Fibroblast of the aortic adventitia (primary cell): ENCODE measurements around the gene SIRT4. TPM values are rescaled to one million over a fixed set of nuclear protein-coding genes. Genes with fewer than 3 reads are reported as not detected.
"Not testable (repeated sequence)": the region's sequence is repeated elsewhere in the genome, so short reads cannot be mapped to it uniquely, and the experiment has no call there.

ENCODE experiments used
- DNase-seq: peaks from one replicate; pipeline ENCODE4 v3.0.0-alpha.2; 2010; ENCODE audit warnings: low read depth
- H3K4me3 ChIP-seq: 2 replicates; pipeline ENCODE4 v1.5.1; 2011; ENCODE audit warnings: low read depth, mild to moderate bottlenecking, control low read depth, low read length, moderate library complexity
- total RNA-seq: library from RNA; depleted of rRNA; stranded (reverse); fragments of >200 nt; gene quantifications from 2 replicates; pipeline ENCODE4 v1.2.3, GENCODE V29; 2012; ENCODE audit warnings: low replicate concordance
- TF ChIP-seq, protein P1 (sequence below): IDR thresholded peaks from 2 replicates; pipeline ENCODE4 v1.5.1; 2011; ENCODE audit warnings: mild to moderate bottlenecking, low read length, control low read depth, inconsistent platforms; ENCODE audit not compliant: insufficient read depth

SIRT4 gene, protein sequence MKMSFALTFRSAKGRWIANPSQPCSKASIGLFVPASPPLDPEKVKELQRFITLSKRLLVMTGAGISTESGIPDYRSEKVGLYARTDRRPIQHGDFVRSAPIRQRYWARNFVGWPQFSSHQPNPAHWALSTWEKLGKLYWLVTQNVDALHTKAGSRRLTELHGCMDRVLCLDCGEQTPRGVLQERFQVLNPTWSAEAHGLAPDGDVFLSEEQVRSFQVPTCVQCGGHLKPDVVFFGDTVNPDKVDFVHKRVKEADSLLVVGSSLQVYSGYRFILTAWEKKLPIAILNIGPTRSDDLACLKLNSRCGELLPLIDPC
- 0.90 and 3.6 TPM in 2 replicates for total RNA-seq

DNA sequence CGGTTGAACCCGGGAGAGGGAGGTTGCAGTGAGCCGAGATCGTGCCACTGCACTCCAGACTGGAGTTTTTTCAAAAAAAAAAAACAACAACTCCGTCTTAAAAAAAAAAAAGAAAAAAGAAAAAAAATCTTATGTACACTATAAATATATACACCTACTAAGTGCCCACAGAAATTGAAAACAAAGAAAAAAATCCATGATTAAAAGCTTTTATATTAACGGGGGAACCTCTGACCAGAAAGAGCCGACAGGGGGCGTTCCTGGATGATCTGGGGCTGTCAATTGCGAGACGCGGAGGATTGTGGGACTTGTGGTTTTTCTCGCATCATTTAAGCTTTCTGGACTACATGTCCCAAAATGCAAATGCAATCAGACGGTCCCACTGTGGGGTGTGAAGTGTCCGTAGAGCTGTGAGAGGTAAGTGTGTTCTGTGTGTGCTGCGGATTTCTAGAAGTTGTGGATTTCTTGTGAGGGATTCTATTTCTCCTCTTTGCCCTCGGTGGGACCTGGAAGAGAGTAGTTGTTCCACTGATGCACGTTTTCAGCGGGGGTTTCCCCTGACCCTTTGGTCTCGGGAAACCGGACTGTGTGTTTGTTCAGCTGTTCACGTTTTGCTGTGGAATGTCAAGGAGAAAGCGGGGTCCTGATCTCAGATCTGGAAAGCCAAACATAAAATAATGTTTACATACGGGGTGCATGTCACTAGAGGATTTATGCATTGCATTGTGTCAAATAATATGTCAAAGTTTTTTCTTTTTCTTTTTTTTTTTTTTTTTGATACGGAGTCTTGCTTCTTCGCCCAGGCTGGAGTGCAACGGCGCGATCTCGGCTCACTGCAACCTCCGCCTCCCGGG is at the start of gene SIRT4:
TSS of gene SIRT4 (plus strand) at position 360 of the 854 bp plus-strand sequence. CDS start 1,241 bp downstream, outside the sequence.
- TF ChIP-seq, protein P1, sequence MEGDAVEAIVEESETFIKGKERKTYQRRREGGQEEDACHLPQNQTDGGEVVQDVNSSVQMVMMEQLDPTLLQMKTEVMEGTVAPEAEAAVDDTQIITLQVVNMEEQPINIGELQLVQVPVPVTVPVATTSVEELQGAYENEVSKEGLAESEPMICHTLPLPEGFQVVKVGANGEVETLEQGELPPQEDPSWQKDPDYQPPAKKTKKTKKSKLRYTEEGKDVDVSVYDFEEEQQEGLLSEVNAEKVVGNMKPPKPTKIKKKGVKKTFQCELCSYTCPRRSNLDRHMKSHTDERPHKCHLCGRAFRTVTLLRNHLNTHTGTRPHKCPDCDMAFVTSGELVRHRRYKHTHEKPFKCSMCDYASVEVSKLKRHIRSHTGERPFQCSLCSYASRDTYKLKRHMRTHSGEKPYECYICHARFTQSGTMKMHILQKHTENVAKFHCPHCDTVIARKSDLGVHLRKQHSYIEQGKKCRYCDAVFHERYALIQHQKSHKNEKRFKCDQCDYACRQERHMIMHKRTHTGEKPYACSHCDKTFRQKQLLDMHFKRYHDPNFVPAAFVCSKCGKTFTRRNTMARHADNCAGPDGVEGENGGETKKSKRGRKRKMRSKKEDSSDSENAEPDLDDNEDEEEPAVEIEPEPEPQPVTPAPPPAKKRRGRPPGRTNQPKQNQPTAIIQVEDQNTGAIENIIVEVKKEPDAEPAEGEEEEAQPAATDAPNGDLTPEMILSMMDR: peak; percentile 78
- peak; percentile 96 for DNase-seq
- peak within 1 kb of the TSS; percentile 82 for H3K4me3 ChIP-seq

DNA sequence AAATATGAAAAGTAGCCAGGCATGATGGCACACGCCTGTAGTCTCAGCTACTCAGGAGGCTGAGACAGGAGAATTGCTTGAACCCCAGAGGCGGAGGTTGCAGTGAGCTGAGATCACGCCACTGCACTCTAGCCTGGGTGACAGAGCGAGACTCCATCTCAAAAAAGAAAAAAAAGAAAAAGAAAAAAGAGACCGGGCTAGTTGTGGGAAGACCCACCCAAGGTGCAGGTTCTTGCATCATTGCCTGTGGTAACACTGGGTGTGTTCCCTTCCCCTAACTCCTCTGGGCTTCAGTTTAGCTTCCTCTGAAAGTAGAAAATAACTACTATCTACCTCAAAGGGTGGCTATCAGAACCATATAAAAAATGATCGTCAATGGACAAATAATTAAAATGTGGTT is 48.8 kb upstream of the SIRT4 start:
- not testable (repeated sequence) for H3K4me3 ChIP-seq
- DNase-seq: peak; percentile 63

DNA sequence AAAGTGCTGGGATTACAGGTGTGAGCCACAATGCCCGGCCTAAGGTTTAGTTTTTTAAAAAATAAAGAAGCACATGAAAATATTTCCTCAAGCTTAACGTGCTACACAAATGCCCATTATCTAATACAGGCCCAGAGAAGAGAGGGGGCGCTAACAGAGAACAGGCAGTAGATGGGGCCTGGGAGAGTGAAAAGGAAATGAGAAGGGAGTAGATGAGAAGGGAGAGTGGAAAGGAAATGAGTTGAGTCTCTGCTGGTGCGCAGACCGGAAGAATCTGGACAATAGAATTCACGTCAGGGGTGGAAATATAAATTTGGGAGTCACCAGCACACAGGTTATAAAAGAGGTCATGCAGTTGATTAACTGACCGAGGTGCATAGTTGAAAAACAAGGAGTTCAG is 47.3 kb upstream of the SIRT4 start:
- no peak for DNase-seq
- TF ChIP-seq, protein P1: no peak

DNA sequence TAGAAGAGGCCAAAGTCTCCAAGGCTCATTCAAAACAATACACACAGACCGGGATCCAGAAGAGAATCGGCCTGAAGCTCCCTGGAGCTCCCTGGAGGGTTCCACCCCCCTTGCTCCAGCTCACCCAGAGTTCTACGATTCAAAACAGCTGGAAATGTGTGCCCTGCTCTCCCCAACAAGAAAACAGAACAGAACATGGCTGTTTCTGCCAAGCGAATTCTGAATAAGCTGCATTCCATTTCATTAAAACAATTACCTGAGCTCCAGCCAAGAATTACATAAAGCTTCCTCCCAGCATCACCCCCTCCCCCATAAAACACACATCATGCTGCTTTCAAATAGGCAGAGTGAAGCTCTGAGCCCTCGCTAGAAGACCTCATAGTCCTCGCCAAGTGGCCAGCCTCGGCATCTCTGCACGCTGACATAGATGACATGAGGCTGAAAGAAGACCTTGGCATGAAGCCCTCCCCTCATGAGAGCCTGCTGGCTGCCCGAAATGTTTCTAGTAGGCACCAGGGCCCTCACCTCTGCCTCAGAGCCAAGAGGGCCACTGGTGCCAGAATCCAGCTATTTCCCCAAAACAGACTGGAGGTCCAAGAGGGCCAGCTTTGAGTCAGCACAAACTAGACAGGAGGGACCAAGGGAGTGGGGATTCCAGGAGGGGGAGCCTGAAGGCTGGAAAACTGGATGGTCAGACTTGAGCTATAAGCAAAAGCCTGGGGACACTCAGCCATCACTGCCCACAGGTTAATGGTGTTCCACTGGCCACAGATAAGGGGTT is 44.9 kb upstream of the SIRT4 start:
- TF ChIP-seq, protein P1: peak; percentile 28
- peak overlapping the region; percentile 25 for H3K4me3 ChIP-seq
- DNase-seq: peak; percentile 99

More for the DNA sequence above, 47.3 kb upstream of the SIRT4 start:
- H3K4me3 ChIP-seq: no peak overlapping the region

DNA sequence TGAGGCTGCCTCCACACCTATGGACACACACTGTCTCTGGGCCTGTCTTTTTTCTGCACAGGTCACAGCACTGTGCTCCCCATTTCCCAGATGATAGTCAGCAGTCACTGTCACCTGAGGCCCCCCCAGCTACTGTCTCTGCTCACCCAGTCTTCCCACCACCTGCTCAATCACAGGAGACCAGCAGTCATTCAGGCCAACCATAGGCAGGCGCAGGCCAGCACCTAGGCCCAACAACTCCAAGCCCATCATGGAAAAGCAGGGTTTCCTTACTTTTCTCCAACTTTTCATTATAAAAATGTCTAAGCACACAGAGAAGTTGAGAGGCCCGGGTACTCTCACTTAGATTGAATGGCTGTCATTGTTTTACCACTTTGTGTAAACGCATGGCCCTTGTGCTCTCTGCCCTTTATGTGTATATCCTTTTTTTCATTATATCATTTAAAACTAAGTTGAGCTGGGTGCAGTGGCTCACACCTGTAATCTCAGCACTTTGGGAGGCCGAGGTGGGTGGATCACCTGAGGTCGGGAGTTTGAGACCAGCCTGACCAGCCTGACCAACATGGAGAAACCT is 43.7 kb upstream of the SIRT4 start:
- TF ChIP-seq, protein P1: no peak
- H3K4me3 ChIP-seq: no peak overlapping the region
- DNase-seq: no peak

DNA sequence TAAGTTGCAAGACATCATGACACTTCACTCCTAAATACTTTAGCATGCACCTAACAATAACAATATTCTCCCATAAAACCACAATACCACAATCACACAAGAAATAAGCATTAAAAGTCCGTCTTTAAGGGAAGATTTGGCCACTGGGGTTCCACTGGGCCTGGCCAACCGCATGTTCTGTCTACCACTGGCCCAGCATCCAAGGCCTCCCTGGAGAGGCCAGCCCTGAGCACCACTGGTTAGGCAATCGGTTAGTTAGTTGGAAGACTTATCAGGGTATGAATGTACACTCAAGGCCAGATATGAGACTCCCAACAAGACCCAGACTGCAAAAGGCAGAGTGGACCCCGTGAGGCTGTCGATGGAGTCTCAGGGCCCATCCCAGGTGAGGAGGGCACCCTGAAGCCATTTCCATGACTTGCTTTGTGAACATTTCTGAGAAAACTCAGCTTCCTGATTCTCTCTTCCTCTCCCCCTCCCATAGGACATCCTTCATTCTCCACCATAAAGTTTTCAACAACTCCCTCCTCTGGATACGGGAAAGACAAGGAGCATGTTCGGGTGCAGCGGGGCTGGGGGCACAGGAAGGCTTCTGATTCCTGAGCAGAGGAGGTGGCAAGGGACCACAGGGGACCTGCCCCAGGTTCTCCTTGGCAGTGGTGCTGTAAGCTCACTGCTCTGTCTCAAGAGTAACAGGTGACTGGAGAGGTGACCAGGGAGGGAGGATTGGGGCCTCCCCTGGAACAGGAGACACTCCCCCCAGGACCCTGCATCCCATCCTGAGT is 42.5 kb upstream of the SIRT4 start:
- H3K4me3 ChIP-seq: peak overlapping the region; percentile 31
- peak; percentile 88 for DNase-seq
- TF ChIP-seq, protein P1: no peak
